GM21528 (cell line): Measurements from ENCODE around the gene TIE1.

ENCODE experiments used
- ATAC-seq: cut with Tn5 transposase; IDR thresholded peaks from one replicate; pipeline ENCODE4 v1.9.1; 2021; ENCODE audit warnings: mild to moderate bottlenecking, moderate library complexity; ENCODE audit not compliant: unreplicated experiment, low FRiP score

Gene TIE1

GRCh38 chr1:43309405-43310025, 8.7 kb downstream of the TIE1 start:
- no peak for ATAC-seq

DNA sequence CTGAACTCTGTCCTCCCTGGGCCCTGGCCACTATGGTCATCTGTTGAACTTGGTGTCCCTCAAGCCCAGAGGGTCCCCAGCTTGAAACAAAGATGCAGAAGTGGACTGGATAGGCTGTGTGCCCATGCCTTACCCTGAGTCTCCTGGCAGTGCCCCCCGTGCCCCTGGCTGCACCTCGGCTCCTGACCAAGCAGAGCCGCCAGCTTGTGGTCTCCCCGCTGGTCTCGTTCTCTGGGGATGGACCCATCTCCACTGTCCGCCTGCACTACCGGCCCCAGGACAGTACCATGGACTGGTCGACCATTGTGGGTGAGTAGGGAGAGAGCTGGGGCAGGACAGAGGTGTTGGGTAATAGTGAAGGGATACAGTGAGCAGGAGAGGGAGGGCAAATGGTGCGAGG, 10.7 kb downstream of the TIE1 start:
- no peak for ATAC-seq

DNA sequence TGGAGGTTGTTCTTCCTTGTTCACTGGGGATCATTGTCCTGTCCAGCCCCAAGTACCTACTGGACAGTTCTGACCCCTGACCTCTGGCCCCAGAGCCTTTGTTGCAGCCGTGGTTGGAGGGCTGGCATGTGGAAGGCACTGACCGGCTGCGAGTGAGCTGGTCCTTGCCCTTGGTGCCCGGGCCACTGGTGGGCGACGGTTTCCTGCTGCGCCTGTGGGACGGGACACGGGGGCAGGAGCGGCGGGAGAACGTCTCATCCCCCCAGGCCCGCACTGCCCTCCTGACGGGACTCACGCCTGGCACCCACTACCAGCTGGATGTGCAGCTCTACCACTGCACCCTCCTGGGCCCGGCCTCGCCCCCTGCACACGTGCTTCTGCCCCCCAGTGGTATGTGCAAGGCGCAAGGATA, 11.4 kb downstream of the TIE1 start:
- no peak for ATAC-seq

DNA sequence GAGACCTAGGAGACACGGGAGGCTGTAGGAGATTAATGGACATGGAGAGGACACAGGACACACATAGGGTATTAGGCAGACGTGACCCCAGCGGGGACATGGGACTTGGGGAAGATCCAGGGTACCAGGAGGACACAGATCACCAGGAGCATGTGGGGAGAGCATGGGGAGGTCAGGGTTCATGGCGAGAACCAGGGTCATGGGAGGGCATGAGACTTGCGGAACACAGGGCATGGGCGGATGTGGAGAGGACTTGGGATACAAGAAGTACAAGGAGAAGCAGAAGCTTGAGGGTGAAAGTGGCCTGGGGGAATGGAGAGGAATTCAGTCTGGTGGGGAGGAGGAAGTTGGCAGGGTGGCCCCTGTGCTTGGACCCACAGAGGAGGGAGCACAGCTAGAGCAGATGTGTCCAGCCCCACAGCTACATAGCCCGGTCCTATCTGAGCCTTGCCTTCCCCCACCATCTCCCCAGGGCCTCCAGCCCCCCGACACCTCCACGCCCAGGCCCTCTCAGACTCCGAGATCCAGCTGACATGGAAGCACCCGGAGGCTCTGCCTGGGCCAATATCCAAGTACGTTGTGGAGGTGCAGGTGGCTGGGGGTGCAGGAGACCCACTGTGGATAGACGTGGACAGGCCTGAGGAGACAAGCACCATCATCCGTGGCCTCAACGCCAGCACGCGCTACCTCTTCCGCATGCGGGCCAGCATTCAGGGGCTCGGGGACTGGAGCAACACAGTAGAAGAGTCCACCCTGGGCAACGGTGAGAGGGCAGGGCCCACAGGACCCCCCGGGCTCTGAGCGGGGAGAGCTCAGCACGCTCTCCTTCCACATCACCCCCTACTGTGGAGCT, 12.1 kb downstream of the TIE1 start:
- no peak for ATAC-seq

- no peak for ATAC-seq
Observed at GRCh38 chr1:43313771-43314170, 13.0 kb downstream of the TIE1 start.

DNA sequence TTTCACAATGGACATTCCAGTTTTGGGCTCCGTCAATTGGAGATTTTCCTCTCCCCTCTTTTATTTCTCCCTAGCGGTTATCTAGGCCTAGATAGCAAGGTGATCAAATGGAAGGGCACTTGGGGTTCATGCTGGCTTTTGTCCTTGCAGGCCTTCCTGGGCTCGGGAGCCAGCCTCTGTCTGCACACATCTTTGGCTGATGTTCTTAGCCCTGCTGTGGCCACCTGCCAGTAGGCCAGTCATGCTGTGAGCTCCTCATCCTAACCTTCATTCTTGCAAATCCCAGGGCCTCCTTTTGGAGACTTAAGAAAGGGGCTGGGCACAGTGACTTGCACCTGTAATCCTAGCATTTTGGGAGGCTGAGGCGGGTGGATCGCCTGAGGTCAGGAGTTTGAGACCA, 13.5 kb downstream of the TIE1 start:
- ATAC-seq: no peak

GRCh38 chr1:43315481-43315880, 14.7 kb downstream of the TIE1 start:
- no peak for ATAC-seq

DNA sequence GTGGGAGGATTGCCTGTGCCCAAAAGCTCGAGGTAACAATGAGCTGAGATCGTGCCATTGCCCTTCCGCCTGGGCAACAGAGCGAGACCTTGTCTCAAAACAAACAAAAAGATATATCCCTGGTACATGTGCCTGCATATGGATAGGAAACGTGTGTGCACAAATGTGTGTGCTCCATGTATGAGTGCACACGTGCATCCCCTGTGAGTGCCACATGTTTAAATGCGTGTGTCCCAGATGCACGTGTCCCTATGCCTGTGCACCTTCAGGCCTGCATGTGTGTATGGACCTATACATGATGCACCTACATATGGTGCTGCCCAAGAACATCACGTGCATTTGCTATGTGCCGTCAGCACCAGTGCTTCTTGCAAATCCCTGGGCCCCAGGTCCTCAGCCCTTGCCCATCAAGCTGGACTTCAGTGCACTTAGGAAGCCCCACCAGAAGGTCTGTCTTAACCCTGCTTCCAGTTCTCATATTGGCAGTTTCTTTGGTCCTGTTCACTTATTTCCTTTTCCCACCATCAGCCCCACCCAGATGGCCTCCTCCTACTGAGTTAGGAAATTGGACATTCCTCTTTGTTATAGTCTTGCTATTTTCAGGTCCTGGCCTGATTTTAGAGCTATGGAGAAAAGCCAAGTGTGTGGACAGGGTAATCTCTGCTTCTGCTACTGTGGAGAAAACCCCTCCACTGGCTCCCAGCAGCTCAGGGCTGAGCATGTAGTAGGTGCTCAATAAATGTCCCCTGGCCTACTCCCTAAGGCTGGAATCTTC, 15.4 kb downstream of the TIE1 start:
- no peak for ATAC-seq

DNA sequence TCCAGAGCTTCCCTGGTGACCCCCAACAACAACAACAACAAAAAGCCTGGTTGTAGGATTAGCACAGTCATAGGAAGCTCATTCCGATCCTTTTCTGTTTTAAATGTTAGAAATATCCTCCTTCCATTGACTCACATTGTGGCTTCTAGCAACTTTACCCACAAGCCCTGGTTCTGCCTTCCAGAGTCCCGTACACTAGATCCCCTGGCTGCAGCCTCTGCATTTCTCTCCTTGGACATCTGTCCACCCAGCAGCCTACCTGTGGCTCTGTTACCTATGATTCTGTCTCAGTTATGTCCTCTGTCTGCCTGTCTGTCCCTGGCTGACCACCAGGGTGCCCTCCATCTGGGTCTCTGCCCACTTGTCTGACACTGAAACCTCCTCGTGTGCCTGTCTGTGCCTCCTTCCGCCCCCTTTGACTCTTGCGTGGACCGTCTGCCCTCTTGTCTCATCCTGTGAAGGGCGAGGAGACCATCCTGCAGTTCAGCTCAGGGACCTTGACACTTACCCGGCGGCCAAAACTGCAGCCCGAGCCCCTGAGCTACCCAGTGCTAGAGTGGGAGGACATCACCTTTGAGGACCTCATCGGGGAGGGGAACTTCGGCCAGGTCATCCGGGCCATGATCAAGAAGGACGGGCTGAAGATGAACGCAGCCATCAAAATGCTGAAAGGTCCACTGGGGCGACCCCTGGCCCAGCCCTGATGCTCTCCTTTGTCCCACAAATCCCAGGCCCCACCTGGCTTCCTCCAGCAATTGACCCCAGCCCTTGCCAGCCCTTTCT, 16.1 kb downstream of the TIE1 start:
- no peak for ATAC-seq

DNA sequence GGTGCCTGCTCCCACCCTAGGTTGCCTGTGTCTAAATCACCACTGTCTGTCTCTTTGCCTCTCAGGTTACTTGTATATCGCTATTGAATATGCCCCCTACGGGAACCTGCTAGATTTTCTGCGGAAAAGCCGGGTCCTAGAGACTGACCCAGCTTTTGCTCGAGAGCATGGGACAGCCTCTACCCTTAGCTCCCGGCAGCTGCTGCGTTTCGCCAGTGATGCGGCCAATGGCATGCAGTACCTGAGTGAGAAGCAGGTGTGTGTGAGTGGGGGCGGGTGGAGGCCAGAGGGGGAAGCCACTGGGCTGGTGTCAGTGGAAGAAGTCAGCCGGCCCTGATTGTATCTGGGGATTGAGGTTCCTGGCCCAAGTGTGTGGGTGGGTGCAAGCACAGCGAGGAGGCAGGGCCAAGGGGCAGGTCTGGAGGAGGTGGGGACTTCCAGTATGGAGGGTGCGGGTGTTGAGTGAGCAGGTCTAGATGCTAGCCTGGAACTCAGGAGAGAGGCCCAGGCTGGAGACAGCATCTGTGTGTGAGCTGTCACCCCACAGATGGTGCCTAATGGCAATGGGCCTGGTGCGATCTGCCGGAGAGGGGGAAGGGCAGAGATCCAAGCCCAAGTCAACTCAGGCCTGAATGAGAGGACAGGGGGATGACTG, 17.2 kb downstream of the TIE1 start:
- no peak for ATAC-seq

GRCh38 chr1:43318831-43319230, 18.0 kb downstream of the TIE1 start:
- no peak for ATAC-seq

GRCh38 chr1:43319288-43319687, 18.5 kb downstream of the TIE1 start:
- ATAC-seq: no peak

DNA sequence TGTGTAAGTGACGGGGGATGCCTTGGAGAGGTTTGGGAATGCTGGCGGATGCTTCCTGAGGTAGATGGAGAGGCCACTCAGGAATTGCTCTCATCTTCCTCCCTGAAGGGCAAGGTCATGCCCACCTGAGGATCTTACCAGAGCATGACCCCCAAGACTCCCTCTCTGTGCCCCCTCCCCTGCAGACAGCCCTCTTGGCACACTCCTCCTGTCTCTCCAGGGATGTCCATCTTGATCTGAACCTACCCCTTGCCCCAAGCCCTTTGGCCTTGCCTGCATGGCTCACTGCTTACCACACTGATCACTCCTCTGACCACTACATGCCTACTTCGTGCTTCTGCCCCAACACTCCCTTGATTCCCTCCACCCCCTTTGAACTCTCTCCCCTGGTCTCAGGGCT, 19.0 kb downstream of the TIE1 start:
- ATAC-seq: no peak

DNA sequence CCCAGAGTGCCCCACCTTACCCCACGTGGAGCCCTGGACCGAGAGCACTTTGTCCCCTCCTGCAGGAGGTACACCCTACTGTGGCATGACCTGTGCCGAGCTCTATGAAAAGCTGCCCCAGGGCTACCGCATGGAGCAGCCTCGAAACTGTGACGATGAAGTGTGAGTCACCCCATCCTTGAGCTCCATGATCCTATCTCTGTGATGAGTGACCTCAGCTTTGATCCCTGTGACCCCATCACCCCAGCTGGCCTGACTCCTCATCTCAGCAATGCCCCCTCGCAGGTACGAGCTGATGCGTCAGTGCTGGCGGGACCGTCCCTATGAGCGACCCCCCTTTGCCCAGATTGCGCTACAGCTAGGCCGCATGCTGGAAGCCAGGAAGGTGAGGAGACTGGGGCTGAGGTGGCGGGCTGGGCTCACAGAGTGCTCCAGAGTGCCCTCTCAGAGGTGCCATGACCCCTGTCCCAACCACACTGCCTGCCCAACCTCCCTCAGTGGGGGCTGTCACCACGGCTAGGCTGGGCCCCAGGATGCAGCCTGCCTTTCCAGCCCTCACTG, 20.6 kb downstream of the TIE1 start:
- no peak for ATAC-seq

- ATAC-seq: no peak
Observed at GRCh38 chr1:43322506-43322905, 21.7 kb downstream of the TIE1 start.

DNA sequence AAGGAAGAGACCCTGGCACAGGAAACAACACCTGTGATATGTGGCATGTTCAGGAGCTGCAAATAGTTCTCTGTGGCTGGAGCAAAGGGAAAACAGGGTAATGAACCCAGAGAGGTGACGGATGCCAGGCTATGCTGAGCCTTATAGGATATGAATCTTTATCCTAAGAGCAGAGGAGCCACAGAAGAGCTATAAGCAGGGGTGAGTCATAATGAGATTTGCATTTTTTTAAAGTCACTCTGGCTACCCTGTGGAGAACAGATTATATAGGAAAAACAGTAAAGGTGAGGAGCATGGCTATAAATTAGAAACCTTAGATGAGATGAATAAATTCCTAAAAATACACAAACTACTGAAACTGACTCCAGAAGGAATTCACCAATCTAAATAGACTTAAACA, 24.0 kb downstream of the TIE1 start:
- ATAC-seq: no peak

DNA sequence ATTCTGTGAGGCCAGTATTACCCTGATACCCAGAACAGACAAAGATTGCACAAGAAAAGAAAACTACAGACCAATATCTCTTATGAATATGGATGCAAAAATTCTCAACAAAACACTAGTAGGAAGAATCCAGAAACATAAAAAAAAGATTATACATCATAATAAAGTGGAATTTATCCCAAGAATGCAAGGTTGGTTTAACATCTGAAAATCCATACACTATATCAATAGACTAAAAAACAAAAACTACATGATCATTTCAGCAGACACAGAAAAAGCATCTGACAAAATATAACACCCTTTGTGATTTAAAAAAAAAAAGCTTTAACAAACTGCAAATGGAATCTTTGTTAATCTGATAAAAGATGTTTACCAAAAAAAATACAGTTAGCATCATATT, 24.6 kb downstream of the TIE1 start:
- ATAC-seq: no peak

DNA sequence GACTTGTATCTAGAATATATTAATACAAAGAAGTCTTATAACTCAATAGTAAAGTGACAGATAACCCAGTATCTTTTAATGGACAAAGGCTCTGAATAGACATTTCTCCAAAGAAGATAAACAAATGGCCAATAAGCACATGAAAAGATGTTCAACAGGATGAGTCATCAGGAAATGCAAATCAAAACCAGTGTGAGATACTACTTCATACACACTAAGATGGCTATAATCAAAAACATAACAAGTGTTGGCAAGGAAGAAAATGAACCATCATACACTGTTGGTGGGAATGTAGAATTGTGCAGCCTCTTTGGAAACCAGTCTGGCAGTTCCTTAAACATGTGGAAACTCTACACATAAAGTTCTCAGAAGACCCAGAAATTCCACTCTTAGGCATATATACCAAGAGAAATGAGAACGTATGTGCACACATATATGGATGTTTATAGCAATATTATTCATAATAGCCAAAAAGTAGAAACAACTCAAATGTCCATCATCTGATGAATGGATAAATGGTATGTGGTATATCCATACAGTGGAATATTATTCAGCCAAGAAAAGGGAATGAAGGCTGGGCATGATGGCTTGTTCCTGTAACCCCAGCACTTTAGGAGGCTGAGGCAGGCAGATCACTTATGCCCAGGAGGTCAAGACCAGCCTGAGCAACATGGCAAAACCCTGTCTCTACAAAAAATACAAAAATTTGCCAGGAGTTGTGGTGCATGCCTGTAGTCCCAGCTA, 26.9 kb downstream of the TIE1 start:
- no peak for ATAC-seq
